BE2C (cell line): ENCODE results near the gene TMEM72.

Experiments used
- DNase-seq: peaks from one replicate; pipeline ENCODE4 v3.0.0-alpha.2; 2020
- H3K27me3 ChIP-seq: fragments of 250-450 bp; sonication (Bioruptor Pico); 2 replicates; pipeline ENCODE4 v1.5.1; 2020; ENCODE audit warnings: mild to moderate bottlenecking
- H3K36me3 ChIP-seq: fragments of 250-450 bp; sonication (Bioruptor Pico); 2 replicates; pipeline ENCODE4 v1.5.1; 2020; ENCODE audit warnings: mild to moderate bottlenecking
- H3K4me1 ChIP-seq: fragments of 250-450 bp; sonication (Bioruptor Pico); 2 replicates; pipeline ENCODE4 v1.5.1; 2020
- H3K4me3 ChIP-seq: 2 replicates; pipeline ENCODE4 v1.5.1; 2011; ENCODE audit warnings: low read depth, low read length
- H3K9me3 ChIP-seq: fragments of 250-450 bp; sonication (Bioruptor Pico); 2 replicates; pipeline ENCODE4 v1.5.1; 2020
- CTCF ChIP-seq: IDR thresholded peaks from 2 replicates; pipeline ENCODE4 v1.5.1; 2012; ENCODE audit warnings: mild to moderate bottlenecking, low read depth, low read length

Gene TMEM72

GRCh38 chr10:44908936-44909630 lies 2.1 kb upstream of the TMEM72 start:
- Histone ChIP-seq H3K27me3 (no peaks in the 10 kb centered on the region), H3K9me3 (no peaks in the 10 kb centered on the region), H3K4me1 (no peaks in the 10 kb centered on the region), H3K36me3 (no peaks in the 10 kb centered on the region), H3K4me3 (no peak overlapping the region)
- TF ChIP-seq CTCF = no peak
- no peak for DNase-seq

GRCh38 chr10:44909910-44910309 lies 1.2 kb upstream of the TMEM72 start:
- H3K4me3 ChIP-seq = no peak overlapping the region
- no peaks in the 10 kb centered on the region for H3K9me3 ChIP-seq
- no peaks in the 10 kb centered on the region for H3K4me1 ChIP-seq
- no peaks in the 10 kb centered on the region for H3K36me3 ChIP-seq
- DNase-seq = no peak
- no peaks in the 10 kb centered on the region for H3K27me3 ChIP-seq
- no peak for TF ChIP-seq CTCF

- H3K9me3 ChIP-seq = no peaks in the 10 kb centered on the region
- no peak for DNase-seq
- H3K36me3 ChIP-seq = no peaks in the 10 kb centered on the region
- no peak for TF ChIP-seq CTCF
- H3K4me3 ChIP-seq = no peak overlapping the region
- H3K27me3 ChIP-seq = no peaks in the 10 kb centered on the region
- H3K4me1 ChIP-seq = no peaks in the 10 kb centered on the region
These were observed 535 bp upstream of the TMEM72 start for GRCh38 chr10:44910602-44911001.

- no peak for DNase-seq
- Histone ChIP-seq H3K4me3 (no peak overlapping the region), H3K4me1 (no peaks in the 10 kb centered on the region), H3K36me3 (no peaks in the 10 kb centered on the region), H3K9me3 (no peaks in the 10 kb centered on the region), H3K27me3 (no peaks in the 10 kb centered on the region)
- no peak for TF ChIP-seq CTCF
These were observed 814 bp downstream of the TMEM72 start for GRCh38 chr10:44911951-44912350.

GRCh38 chr10:44913350-44914081 lies 2.4 kb downstream of the TMEM72 start:
- Histone ChIP-seq H3K9me3 (no peaks in the 10 kb centered on the region), H3K4me1 (no peaks in the 10 kb centered on the region), H3K36me3 (no peaks in the 10 kb centered on the region), H3K4me3 (no peak overlapping the region), H3K27me3 (no peaks in the 10 kb centered on the region)
- TF ChIP-seq CTCF = no peak
- no peak for DNase-seq

GRCh38 chr10:44914891-44915290 lies 3.8 kb downstream of the TMEM72 start:
- H3K4me1 ChIP-seq = no peaks in the 10 kb centered on the region
- no peaks in the 10 kb centered on the region for H3K36me3 ChIP-seq
- DNase-seq = no peak
- H3K9me3 ChIP-seq = no peaks in the 10 kb centered on the region
- H3K27me3 ChIP-seq = no peaks in the 10 kb centered on the region
- H3K4me3 ChIP-seq = no peak overlapping the region
- no peak for TF ChIP-seq CTCF
